Neural progenitor cell (in vitro differentiated cells): ENCODE data around the gene ZNF273. TPM values are rescaled to one million over a fixed set of nuclear protein-coding genes. Genes with fewer than 3 reads are reported as not detected.
"Not testable (repeated sequence)": the region's sequence is repeated elsewhere in the genome, so short reads cannot be mapped to it uniquely, and the experiment has no call there.

Experiments used
- DNase-seq: peaks from one replicate; pipeline ENCODE4 v3.0.0-alpha.2; 2016; ENCODE audit warnings: low spot score
- H2AFZ ChIP-seq: fragments of 200-600 bp; sonication (generic); replicated peaks from 2 replicates; pipeline ENCODE4 v1.6.1; 2016; ENCODE audit warnings: antibody characterized with exemption
- H3F3A ChIP-seq: fragments of 200-600 bp; sonication (generic); 2 replicates; pipeline ENCODE4 v1.6.1; 2016; ENCODE audit warnings: antibody characterized with exemption, low read depth
- H3K27ac ChIP-seq: fragments of 200-600 bp; sonication (generic); 2 replicates; pipeline ENCODE4 v1.5.1; 2016; ENCODE audit warnings: mild to moderate bottlenecking
- H3K27me3 ChIP-seq: fragments of 200-600 bp; sonication (generic); 2 replicates; pipeline ENCODE4 v1.6.1; 2016; ENCODE audit warnings: mild to moderate bottlenecking, moderate library complexity
- H3K36me3 ChIP-seq: fragments of 200-600 bp; sonication (generic); 2 replicates; pipeline ENCODE4 v1.5.1; 2016
- H3K4me1 ChIP-seq: fragments of 200-600 bp; sonication (generic); 2 replicates; pipeline ENCODE4 v1.6.1; 2016; ENCODE audit warnings: mixed run types
- H3K4me2 ChIP-seq: fragments of 200-600 bp; sonication (generic); 2 replicates; pipeline ENCODE4 v1.6.1; 2016
- H3K4me3 ChIP-seq: fragments of 200-600 bp; sonication (generic); 2 replicates; pipeline ENCODE4 v1.5.1; 2016
- H3K79me2 ChIP-seq: fragments of 200-600 bp; sonication (generic); 2 replicates; pipeline ENCODE4 v1.6.1; 2016; ENCODE audit warnings: low read depth
- H3K9ac ChIP-seq: fragments of 200-600 bp; sonication (generic); 2 replicates; pipeline ENCODE4 v1.6.1; 2016
- H3K9me3 ChIP-seq: fragments of 200-600 bp; sonication (generic); 2 replicates; pipeline ENCODE4 v1.5.1; 2016; ENCODE audit warnings: low read depth
- H4K20me1 ChIP-seq: fragments of 200-600 bp; sonication (generic); 2 replicates; pipeline ENCODE4 v1.6.1; 2016; ENCODE audit warnings: low read depth
- H3K27ac Mint-ChIP-seq: 3 replicates; pipeline ENCODE4 v1.8.0; 2021; ENCODE audit warnings: mixed read lengths
- H3K27me3 Mint-ChIP-seq: 2 replicates; pipeline ENCODE4 v1.8.0; 2022; ENCODE audit warnings: low read depth, mild to moderate bottlenecking, inconsistent platforms, moderate library complexity, mixed read lengths; ENCODE audit not compliant: insufficient read depth
- H3K36me3 Mint-ChIP-seq: 3 replicates; pipeline ENCODE4 v1.8.0; 2021; ENCODE audit warnings: mixed read lengths
- H3K4me1 Mint-ChIP-seq: 3 replicates; pipeline ENCODE4 v1.8.0; 2021; ENCODE audit warnings: mixed read lengths
- H3K4me3 Mint-ChIP-seq: 3 replicates; pipeline ENCODE4 v1.8.0; 2021; ENCODE audit warnings: mild to moderate bottlenecking, moderate library complexity, mixed read lengths
- H3K9me3 Mint-ChIP-seq: 3 replicates; pipeline ENCODE4 v1.8.0; 2020; ENCODE audit warnings: mixed read lengths
- EZH2 ChIP-seq: fragments of 200-600 bp; sonication (generic); IDR thresholded peaks from 2 replicates; pipeline ENCODE4 v1.6.1; 2017; ENCODE audit warnings: antibody characterized with exemption, mild to moderate bottlenecking, moderate library complexity
- EZH2phosphoT487 ChIP-seq: fragments of 200-600 bp; sonication (generic); IDR thresholded peaks from 2 replicates; pipeline ENCODE4 v1.6.1; 2017; ENCODE audit warnings: antibody characterized with exemption
- total RNA-seq: library from RNA; depleted of rRNA; stranded (reverse); fragments of >200 nt; gene quantifications from 2 replicates; pipeline ENCODE4 v1.2.3, GENCODE V29; 2015; ENCODE audit warnings: low replicate concordance
- TF ChIP-seq, protein P1 (sequence below): fragments of 200-600 bp; sonication (generic); IDR thresholded peaks from 2 replicates; pipeline ENCODE4 v1.5.1; 2017; ENCODE audit warnings: antibody characterized with exemption, mild to moderate bottlenecking

Gene ZNF273
- total RNA-seq, 1 donor from 2014 or later = 36.5 TPM

DNA sequence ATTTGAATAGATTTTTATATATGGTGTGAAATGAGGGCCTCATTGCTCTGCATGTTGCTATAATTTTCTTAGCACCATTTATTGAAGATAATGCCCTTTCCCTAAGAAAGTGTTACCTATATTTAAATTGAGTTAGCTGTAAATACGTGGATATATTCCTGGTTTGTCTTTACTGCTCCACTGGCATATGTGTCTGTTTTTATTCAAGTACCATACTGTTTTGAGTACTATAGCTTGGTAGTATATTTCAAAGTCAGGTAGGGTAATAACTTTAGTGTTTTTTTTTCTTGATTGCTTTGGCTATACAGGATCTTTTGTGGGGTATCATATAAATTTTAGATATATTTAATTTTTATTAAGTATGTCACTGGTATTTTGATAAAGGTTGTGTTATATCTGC, 31.4 kb downstream of the ZNF273 start:
- no peak overlapping the region for H3K27ac Mint-ChIP-seq

DNA sequence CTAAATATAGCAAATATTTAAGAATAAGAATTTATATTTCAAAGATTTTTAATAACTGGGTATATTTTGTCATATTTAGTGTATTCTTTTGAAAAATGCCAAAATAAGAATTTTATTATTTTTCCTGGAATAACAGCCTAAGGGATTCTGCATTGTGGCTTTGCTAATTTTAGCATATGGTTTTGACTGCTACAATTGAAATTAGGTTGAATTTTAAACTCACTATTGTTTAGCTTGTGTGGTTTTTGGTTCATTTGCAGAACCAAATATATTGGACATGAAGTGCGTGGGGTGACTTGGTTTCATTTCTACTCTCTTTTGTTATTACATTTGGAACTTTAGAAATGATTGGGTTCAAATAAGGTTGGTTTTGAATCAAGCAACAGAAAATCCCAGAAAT, 35.5 kb downstream of the ZNF273 start:
- no peaks in the 10 kb centered on the region for H3K4me1 Mint-ChIP-seq
- no peak overlapping the region for H3K9ac ChIP-seq
- no peaks in the 10 kb centered on the region for H4K20me1 ChIP-seq
- H3K4me2 ChIP-seq = no peak overlapping the region
- H3K27ac Mint-ChIP-seq = no peak overlapping the region
- no peaks in the 10 kb centered on the region for H3K4me1 ChIP-seq
- H3K4me3 Mint-ChIP-seq = no peak overlapping the region
- no peak overlapping the region for H3K4me3 ChIP-seq
- no peaks in the 10 kb centered on the region for H3K36me3 ChIP-seq
- no peak for TF ChIP-seq EZH2phosphoT487
- H3K9me3 ChIP-seq = no peaks in the 10 kb centered on the region
- H3K36me3 Mint-ChIP-seq = no peaks in the 10 kb centered on the region
- DNase-seq = no peak
- no peak overlapping the region for H3K27ac ChIP-seq
- H3F3A ChIP-seq = no peaks in the 10 kb centered on the region
- no peaks in the 10 kb centered on the region for H3K79me2 ChIP-seq
- H3K27me3 ChIP-seq = no peaks in the 10 kb centered on the region
- H2AFZ ChIP-seq = no peak overlapping the region
- no peaks in the 10 kb centered on the region for H3K27me3 Mint-ChIP-seq
- H3K9me3 Mint-ChIP-seq = peaks cover 14% of the 10 kb centered on the region

More for the DNA sequence above, 31.4 kb downstream of the ZNF273 start:
- Histone ChIP-seq H3K79me2 (no peaks in the 10 kb centered on the region), H3K27ac (no peak overlapping the region), H3K9me3 (peaks cover 4% of the 10 kb centered on the region), H3K4me2 (no peak overlapping the region), H3K27me3 (no peaks in the 10 kb centered on the region), H4K20me1 (no peaks in the 10 kb centered on the region), H3K9ac (no peak overlapping the region), H3K4me1 (no peaks in the 10 kb centered on the region), H2AFZ (no peak overlapping the region), H3K4me3 (no peak overlapping the region), H3F3A (no peaks in the 10 kb centered on the region), H3K36me3 (peaks cover 2% of the 10 kb centered on the region)
- no peak for DNase-seq
- no peak overlapping the region for H3K4me3 Mint-ChIP-seq
- peaks cover 22% of the 10 kb centered on the region for H3K9me3 Mint-ChIP-seq
- H3K27me3 Mint-ChIP-seq = no peaks in the 10 kb centered on the region
- TF ChIP-seq EZH2phosphoT487 (no peak), EZH2 (no peak)
- TF ChIP-seq, protein P1, sequence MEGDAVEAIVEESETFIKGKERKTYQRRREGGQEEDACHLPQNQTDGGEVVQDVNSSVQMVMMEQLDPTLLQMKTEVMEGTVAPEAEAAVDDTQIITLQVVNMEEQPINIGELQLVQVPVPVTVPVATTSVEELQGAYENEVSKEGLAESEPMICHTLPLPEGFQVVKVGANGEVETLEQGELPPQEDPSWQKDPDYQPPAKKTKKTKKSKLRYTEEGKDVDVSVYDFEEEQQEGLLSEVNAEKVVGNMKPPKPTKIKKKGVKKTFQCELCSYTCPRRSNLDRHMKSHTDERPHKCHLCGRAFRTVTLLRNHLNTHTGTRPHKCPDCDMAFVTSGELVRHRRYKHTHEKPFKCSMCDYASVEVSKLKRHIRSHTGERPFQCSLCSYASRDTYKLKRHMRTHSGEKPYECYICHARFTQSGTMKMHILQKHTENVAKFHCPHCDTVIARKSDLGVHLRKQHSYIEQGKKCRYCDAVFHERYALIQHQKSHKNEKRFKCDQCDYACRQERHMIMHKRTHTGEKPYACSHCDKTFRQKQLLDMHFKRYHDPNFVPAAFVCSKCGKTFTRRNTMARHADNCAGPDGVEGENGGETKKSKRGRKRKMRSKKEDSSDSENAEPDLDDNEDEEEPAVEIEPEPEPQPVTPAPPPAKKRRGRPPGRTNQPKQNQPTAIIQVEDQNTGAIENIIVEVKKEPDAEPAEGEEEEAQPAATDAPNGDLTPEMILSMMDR = no peak
- H3K4me1 Mint-ChIP-seq = no peaks in the 10 kb centered on the region
- H3K36me3 Mint-ChIP-seq = peaks cover 7% of the 10 kb centered on the region

DNA sequence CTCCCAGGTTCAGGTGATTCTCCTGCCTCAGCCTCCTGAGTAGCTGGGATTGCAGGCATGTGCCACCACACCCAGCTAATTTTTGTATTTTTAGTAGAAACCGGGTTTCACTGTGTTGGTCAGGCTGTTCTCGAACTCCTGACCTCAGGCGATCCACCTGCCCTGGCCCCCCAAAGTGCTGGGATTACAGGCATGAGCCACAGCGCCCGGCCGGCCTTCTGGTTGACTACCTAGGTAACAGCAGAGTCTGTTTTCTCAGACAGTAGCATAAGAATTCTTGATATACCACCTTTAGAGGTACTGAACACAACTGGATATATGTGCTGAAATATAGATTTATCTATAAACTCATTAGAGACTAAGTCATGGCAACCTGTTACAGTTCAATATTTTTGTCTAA, 36.9 kb downstream of the ZNF273 start:
- H3K27ac Mint-ChIP-seq, H3K79me2 ChIP-seq, H3K36me3 ChIP-seq, H3K27me3 Mint-ChIP-seq, H4K20me1 ChIP-seq, H2AFZ ChIP-seq, H3K4me1 Mint-ChIP-seq, H3K4me3 Mint-ChIP-seq, H3K27me3 ChIP-seq, H3K27ac ChIP-seq, H3K4me2 ChIP-seq, H3K36me3 Mint-ChIP-seq, H3K9ac ChIP-seq, H3K4me1 ChIP-seq, H3K4me3 ChIP-seq, H3K9me3 ChIP-seq, DNase-seq, H3F3A ChIP-seq: not testable (repeated sequence)
- H3K9me3 Mint-ChIP-seq = peaks cover 14% of the 10 kb centered on the region

DNA sequence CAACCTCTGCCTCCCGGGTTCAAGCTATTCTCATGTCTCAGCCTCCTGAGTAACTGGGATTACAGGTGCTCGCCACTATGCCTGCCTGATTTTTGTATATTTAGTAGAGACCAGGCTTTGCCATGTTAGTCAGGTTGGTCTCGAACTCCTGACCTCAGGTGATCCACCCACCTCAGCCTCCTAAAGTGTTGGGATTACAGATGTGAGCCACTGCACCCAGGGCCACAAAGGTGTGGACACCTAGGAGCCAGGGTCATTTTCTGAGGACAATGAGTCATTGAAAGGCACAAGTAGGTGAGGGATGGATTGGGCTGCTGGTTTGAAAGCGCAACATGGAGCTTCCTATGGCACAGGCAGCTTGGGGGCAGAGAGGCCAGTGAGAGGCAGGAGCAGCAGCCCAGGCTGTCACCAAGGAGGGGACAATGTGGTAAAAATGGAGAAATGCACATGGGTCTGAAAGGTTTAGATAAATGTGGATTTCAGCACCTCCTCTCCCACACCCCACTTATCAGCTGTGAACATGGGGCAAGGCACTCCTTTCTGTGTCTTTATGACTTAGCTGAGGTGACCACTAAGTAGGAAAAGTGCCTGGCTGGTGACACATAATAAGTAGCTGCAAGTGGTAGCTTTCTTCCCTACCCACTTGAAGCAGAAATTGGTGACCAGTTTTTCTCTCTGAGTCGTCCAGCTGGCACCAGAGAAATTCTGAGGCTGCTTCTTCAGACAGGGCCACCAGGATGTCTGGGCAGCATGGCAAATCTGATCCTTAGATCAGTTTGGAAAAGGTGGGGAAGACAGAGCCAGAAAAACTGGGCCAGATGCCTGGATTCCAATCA, 41.8 kb downstream of the ZNF273 start:
- not testable (repeated sequence) for H3K4me1 Mint-ChIP-seq, H3K9ac ChIP-seq, H3K27ac Mint-ChIP-seq, H3K36me3 ChIP-seq, H3K4me3 Mint-ChIP-seq, H3K36me3 Mint-ChIP-seq, H4K20me1 ChIP-seq, H3K27me3 Mint-ChIP-seq, H3K4me3 ChIP-seq, H3F3A ChIP-seq, H3K4me2 ChIP-seq, DNase-seq, H3K9me3 Mint-ChIP-seq, H3K9me3 ChIP-seq, H2AFZ ChIP-seq, H3K4me1 ChIP-seq, H3K79me2 ChIP-seq, H3K27ac ChIP-seq
- H3K27me3 ChIP-seq = peaks cover 40% of the 10 kb centered on the region
